GM12892 (cell line): ENCODE measurements around the gene SLCO1C1.

Source experiments
- POLR2A ChIP-seq: IDR thresholded peaks from 2 replicates; pipeline ENCODE4 v1.6.1; 2011; ENCODE audit warnings: low read depth, low read length, control low read depth
- TAF1 ChIP-seq: IDR thresholded peaks from 2 replicates; pipeline ENCODE4 v1.6.1; 2011; ENCODE audit warnings: low read depth, mild to moderate bottlenecking, control low read depth, low read length, borderline replicate concordance

- no peak for TF ChIP-seq POLR2A
- no peak for TF ChIP-seq TAF1
Measured at GRCh38 chr12:20798554-20798953, 103.4 kb downstream of the SLCO1C1 start.
